HG03066 (cell line): ENCODE data around the gene TADA2B.
A peak's percentile ranks its signal among the peaks of the same experiment; 100 is the strongest.

ENCODE experiments used
- ATAC-seq: cut with Tn5 transposase; IDR thresholded peaks from one replicate; pipeline ENCODE4 v1.9.1; 2021; ENCODE audit warnings: low read depth; ENCODE audit not compliant: unreplicated experiment

Gene TADA2B

GRCh38 chr4:7054106-7054880 is 11.1 kb downstream of the TADA2B start:
- no peak for ATAC-seq

GRCh38 chr4:7055111-7055989 is 12.2 kb downstream of the TADA2B start:
- no peak for ATAC-seq

DNA sequence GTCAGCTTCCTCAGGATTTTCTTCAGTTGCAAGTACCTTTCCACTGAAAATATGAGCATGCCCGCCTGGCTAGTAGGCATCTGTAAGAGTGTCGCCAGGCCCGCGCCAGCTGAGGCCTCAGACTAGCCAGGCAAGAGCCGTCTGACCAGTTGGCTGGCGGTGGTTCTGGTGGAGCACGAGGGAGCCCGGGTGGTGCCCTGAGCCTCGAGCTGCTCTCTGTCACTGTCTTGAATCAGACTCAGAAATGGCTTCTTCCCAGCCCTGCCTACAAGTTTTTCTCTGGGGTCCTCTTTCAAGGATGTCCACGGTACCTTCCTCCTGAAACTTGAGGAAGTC is 12.8 kb downstream of the TADA2B start:
- no peak for ATAC-seq

DNA sequence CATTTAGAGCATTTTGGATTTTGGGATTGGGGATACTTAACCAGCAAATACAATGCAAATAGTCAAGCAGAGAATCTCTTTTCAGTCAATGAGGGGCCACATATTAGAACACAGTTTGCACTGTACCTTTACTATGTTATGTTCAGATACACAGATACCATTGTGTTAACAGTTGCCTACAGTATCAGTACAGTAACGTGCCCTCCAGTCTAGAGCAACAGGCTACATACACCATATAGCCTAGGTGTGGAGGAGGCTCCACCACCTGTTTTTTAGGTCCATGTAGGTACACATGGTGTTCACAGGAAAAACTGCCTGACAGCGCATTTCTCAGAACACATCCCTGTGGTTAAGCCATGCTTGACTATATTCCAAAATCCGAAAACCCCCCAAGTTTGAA is 15.6 kb downstream of the TADA2B start:
- ATAC-seq: peak; percentile 10

DNA sequence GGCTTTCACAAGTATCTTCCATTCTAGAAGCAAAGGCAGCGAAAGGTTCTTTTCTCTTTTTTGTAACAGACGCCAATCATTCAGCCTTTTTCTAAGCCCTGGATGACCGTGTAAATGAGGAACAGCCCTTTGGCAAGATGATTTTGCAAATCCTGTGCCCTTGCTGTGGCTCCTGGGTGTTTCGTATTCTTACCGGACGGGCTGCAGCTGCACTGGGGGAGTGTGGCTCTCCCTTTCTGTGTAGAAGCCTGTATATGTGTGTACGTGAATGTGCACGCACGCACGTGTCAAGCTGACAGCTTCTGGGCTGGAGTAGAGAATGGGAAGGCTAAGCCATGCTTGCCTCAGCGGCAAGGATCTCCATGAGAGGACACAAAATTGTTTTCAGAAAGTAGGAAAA is 16.5 kb downstream of the TADA2B start:
- no peak for ATAC-seq

DNA sequence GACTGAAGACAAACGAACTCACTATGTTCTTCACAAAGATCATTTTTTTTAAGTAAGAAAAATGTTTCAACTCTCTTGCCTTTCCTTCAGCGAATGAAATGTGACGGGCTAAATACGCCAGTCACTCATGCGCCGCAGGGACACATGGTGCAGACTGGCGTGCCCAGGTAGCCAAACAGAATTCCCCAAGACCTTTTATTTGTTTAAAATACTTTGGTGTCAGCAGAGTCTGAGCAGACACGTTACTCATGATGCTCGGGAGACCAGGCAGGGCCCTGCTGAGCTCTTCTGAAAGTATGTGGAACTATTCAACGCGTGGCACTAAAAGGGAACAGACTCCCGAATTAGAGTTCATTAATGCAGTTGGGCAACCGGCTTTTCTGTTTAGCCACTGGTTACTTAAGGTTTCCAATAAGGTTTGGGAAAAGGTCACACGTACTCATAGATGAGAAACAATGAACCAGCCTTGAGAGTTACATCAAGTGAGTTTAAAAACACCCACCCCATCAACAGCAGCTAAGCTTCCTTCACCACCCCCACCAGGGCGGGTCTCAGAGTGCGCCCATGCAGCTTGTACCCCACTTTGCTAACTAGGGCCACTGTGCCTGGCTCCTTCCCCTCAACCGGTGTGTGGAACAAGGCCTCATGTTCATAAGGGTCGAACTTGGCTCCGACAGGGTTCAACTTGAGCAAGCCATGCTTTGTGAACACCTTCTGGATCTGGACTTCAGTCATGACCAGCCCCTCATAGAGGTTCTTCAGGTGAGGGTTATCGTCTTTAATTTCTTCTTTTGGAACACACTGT is 17.4 kb downstream of the TADA2B start:
- ATAC-seq: no peak

GRCh38 chr4:7061815-7062214 is 18.6 kb downstream of the TADA2B start:
- no peak for ATAC-seq

DNA sequence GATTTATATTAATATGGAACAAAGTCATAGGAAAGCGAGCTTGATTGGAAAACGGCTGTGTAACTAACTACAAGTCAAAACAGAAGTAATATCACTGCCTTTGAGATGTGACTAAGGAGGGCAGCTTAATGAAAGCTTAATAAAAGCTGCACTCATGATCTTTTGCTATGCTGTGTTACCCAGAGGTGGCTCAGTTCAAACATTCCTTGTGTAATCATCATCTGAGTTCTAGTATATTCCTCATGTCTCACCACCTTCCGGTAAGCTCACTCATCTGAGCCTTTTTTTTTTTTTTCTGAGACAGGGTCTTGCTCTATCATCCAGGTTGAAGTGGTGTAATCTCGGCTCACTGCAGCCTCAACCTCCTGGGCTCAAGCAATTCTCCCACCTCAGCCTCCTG is 19.6 kb downstream of the TADA2B start:
- no peak for ATAC-seq

DNA sequence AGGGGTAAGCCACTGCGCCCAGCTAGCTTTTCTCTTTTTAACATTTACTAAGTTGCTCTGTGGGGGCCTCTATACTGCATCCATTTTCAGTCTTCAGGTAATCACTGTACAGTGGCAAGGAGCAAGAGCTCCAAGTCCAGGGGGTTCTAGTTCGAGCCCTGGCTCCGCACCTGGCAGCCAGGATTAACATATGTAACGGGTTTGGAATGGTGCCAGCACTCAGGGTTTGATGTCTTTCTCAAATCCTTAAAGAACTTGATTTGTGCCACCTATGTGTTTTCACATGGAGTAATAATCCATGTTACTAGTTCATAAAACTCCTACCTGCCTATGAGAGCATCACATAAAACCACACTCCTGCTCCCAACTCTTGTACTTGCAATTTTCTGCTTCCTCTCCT is 20.2 kb downstream of the TADA2B start:
- no peak for ATAC-seq

DNA sequence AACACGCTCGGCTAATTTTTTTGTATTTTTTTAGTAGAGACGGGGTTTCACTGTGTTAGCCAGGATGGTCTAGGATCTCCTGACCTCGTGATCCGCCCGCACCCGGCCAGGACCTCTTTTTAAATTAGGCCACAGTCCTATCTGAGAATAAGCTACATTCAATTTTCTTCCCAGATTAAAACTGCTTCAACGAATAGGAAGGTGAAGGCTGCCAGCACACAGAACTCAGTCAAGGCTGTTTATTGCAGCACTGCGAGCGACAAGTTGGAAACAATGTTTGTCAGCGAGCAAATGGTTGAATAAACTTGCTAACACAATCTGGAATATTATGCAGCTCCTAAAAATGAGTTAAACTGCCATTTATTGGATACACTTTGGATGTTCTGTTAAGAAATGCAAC is 22.8 kb downstream of the TADA2B start:
- no peak for ATAC-seq

GRCh38 chr4:7066493-7066892 is 23.3 kb downstream of the TADA2B start:
- ATAC-seq: no peak

DNA sequence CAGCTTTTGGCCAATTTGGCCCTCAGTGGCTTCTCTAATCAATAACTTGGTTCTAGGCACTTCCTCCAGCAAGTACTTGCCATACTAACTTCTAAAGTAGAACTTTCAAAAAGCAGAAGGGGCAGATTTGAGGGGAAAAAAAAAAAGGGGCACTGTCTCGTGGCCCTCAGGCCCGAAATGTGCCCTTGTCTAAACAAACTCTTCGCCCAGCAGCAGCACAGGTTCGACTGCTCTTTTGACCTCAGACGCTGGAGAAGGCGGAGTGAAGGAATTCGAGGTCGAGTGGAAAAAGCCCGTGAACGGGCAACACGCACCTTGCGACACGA is 23.9 kb downstream of the TADA2B start:
- ATAC-seq: no peak

DNA sequence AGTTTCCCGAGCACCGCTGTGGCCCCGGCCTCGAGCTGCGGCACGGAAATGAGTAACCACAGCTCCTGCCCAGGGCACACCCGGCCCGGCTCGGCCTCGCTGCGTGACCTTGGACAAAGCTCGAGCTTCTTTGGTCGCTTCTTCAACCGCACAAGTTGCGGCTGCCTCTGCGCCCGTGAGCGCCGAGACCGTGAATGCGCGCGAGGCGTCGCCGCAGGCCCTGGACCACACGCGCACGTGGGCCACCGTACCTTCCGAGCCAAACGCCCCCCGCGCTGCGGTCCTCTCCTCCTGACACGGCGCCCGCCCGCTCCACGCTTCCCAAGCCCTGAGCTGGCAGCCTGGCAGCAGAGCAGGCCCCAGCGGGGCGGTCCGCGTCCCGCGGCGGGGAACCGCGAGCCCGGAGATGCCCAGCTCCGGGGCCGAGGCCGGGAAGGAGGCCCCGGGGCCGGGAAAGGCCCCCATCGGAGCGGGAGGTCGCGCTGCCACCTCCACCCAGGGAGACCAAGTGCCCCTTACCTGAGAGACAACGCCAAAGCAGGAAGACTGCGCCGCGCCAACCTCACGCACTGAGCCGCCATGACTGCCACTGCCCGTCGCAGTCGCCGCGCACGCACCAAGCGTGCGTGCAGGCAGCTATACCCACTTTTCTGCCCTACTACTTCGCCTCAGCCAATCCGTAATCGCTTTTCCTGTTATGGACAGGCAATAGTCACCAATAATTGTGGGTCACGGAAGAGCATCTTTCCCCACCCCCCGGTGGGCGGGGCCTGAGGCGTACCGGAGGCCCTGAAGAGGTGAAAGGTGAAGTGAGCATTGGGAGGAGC is 24.5 kb downstream of the TADA2B start, which contains the start of gene GRPEL1:
Gene GRPEL1 (minus strand): TSS at position 613 of the 827 bp plus-strand sequence. CDS start 32 bp downstream, at position 581.
- ATAC-seq: peak; percentile 88

- ATAC-seq: peak; percentile 21
Observed at GRCh38 chr4:7068279-7068842, 25.2 kb downstream of the TADA2B start.

DNA sequence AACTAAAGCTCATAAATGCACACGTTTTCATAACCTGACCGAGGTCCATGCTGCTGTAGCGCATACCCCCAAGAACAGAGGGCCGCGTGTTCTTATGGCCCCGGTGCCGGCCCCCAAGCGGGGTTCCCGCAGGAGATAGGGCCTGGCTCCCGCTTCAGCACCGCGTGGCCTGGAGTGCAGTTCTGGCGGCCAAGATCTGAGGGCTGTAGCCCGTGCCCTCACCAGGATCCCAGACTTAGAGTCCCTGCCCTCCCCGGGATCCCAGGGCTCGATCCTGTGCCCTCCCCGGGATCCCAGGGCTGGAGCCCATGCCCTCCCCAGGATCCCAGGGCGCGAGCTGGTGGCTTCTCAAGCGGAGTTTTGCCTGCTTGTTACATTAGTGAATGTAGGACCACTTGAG is 25.7 kb downstream of the TADA2B start:
- no peak for ATAC-seq

DNA sequence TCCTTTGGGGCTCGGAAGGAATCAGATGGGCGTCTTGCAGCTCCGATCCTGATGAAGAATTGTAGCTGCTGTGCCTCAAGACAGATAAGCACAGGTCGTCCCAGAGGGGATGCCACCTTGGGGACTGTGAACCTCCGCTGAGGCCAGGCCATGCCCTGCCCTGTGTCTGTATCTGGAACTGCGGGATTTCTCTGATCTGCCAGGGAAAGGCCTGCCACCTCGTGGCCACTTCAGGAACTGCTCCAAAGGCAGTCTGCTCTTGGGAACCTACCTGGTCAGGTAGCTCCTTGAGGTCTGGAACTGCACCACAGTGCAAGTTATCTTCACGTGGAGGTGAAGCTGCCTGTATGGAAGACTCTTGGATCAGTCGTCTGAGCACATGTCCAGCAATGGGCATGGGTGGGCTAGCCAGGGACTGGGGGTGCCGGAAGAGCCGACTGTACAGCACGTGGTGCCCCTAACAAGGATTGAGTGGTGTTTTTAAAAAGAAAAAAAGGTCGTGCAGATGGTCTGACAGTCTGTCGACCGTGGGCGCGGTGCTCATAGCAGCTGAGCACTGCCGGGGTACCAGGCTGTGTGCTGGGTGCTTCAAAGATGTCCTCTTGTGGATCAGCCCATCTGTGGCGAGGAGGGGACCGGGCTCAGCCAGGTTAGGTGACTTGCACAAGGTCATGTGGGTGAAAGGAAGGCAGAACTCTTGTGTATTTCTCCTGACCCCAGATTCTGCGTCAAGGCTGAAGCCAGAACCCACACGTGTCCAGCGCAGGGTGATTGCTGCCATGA is 27.7 kb downstream of the TADA2B start:
- ATAC-seq: no peak

DNA sequence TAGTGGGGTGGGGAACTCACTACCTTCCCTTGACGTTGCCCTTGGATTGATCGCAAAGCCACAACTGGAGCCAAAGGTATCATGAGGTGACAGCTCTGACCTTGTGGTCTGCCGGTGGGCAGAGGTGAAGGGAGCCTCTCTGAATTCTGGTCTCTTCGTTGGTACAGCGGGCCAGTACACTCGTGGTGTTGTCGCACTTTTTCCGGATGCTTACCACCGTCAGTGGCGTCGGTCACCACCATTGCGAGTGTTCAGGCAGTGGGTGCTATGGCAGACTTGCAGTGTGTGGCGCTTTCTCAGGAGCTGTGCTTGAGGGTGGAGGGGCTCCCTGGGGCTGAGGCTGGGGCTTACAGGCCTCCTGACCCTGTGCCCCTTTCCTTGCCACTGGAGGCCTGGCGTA is 29.9 kb downstream of the TADA2B start:
- no peak for ATAC-seq

GRCh38 chr4:7073526-7074390 is 30.6 kb downstream of the TADA2B start:
- ATAC-seq: peak; percentile 51
